ENCODE measurements around the gene CSH1. TPM values are rescaled to one million over a fixed set of nuclear protein-coding genes. Genes with fewer than 3 reads are reported as not detected.
"Not testable (repeated sequence)": the region's sequence is repeated elsewhere in the genome, so short reads cannot be mapped to it uniquely, and the experiment has no call there.

Gene CSH1
- total RNA-seq, 1 donor from 2014 or later = not detected

GRCh38 chr17:63869491-63870291, 26.7 kb downstream of the CSH1 start:
- not testable (repeated sequence) for DNase-seq (ENCODE audit: low read depth, low spot score)

GRCh38 chr17:63866625-63867024, 29.7 kb downstream of the CSH1 start:
- DNase-seq (ENCODE audit: low read depth, low spot score) = not testable (repeated sequence)

GRCh38 chr17:63859257-63859656, 37.1 kb downstream of the CSH1 start:
- no peak for DNase-seq (ENCODE audit: low read depth, low spot score)

- DNase-seq (ENCODE audit: low read depth, low spot score) = not testable (repeated sequence)
Observed at GRCh38 chr17:63856425-63856824, 39.9 kb downstream of the CSH1 start.

- no peak for DNase-seq (ENCODE audit: low read depth, low spot score)
Observed at GRCh38 chr17:63855185-63855584, 41.2 kb downstream of the CSH1 start.

GRCh38 chr17:63854709-63855108, 41.7 kb downstream of the CSH1 start:
- DNase-seq (ENCODE audit: low read depth, low spot score) = no peak

GRCh38 chr17:63853260-63853659, 43.1 kb downstream of the CSH1 start:
- no peak for DNase-seq (ENCODE audit: low read depth, low spot score)

- no peak for DNase-seq (ENCODE audit: low read depth, low spot score)
Observed at GRCh38 chr17:63850401-63850800, 46.0 kb downstream of the CSH1 start.

GRCh38 chr17:63848834-63849689, 47.3 kb downstream of the CSH1 start:
- DNase-seq (ENCODE audit: low read depth, low spot score) = peak; percentile 53

GRCh38 chr17:63847525-63848249, 48.7 kb downstream of the CSH1 start:
- no peak for DNase-seq (ENCODE audit: low read depth, low spot score)

GRCh38 chr17:63845509-63845908, 50.9 kb downstream of the CSH1 start:
- DNase-seq (ENCODE audit: low read depth, low spot score) = no peak

Other genes with a start within 250 kb of the CSH1 start
- 14.5 and 24.9 TPM in 2 replicates for gene LIMD2, start 196.4 kb downstream of the CSH1 start, total RNA-seq
- 19.7 and 22.1 TPM in 2 replicates for gene STRADA, start 154.8 kb downstream of the CSH1 start, total RNA-seq
- 92.4 and 113 TPM in 2 replicates for gene CCDC47, start 123.0 kb downstream of the CSH1 start, total RNA-seq
- 67.0 and 83.1 TPM in 2 replicates for gene DDX42, start 122.4 kb downstream of the CSH1 start, total RNA-seq
- 134 and 137 TPM in 2 replicates for gene PSMC5, start 69.1 kb downstream of the CSH1 start, total RNA-seq
- gene FTSJ3, start 68.9 kb downstream of the CSH1 start, total RNA-seq = 64.3 and 102 TPM in 2 replicates
- 71.5 and 107 TPM in 2 replicates for gene SMARCD2, start 53.9 kb downstream of the CSH1 start, total RNA-seq
- gene CSH2, start 22.9 kb downstream of the CSH1 start, total RNA-seq = not detected in 2 replicates
- not detected in 2 replicates for gene GH2, start 14.6 kb downstream of the CSH1 start, total RNA-seq
- gene CSHL1, start 14.7 kb upstream of the CSH1 start, total RNA-seq = not detected in 2 replicates
- not detected in 2 replicates for gene GH1, start 22.3 kb upstream of the CSH1 start, total RNA-seq
- 1.5 and 1.7 TPM in 2 replicates for gene CD79B, start 35.8 kb upstream of the CSH1 start, total RNA-seq
- gene SCN4A, start 76.3 kb upstream of the CSH1 start, total RNA-seq = 0.07 TPM in 1 of 2 replicates, not detected in the other
- gene PRR29, start 101.8 kb upstream of the CSH1 start, total RNA-seq = 0.20 and 0.28 TPM in 2 replicates
- 668 and 680 TPM in 2 replicates for gene ICAM2, start 124.1 kb upstream of the CSH1 start, total RNA-seq
- 9.9 and 14.1 TPM in 2 replicates for gene ERN1, start 233.6 kb upstream of the CSH1 start, total RNA-seq